Right cardiac atrium (tissue), 5 donors: Measurements from ENCODE around the gene DHH. TPM values are rescaled to one million over a fixed set of nuclear protein-coding genes. Genes with fewer than 3 reads are reported as not detected.
"Not testable (repeated sequence)": the region's sequence is repeated elsewhere in the genome, so short reads cannot be mapped to it uniquely, and the experiment has no call there.

Experiments
- ATAC-seq, 2 donors: fragments of 200-7000 bp; cut with Tn5 transposase; one replicate each; pipeline versions ENCODE4 v1.8.0 to v1.9.1; 2020; ENCODE audit warnings: moderate library complexity in 2 of 2, mild to moderate bottlenecking in 1 of 2
- DNase-seq, 3 donors: peaks; one replicate each; pipeline ENCODE4 v3.0.0-alpha.2; 2020
- H3K27ac ChIP-seq: one replicate; pipeline ENCODE4 v1.5.1; 2013; ENCODE audit warnings: mild to moderate bottlenecking, low read length, control low read depth, moderate library complexity
- H3K27me3 ChIP-seq: one replicate; pipeline ENCODE4 v1.6.1; 2013; ENCODE audit not compliant: control insufficient read depth, insufficient read depth
- H3K4me1 ChIP-seq: one replicate; pipeline ENCODE4 v1.6.1; 2013; ENCODE audit warnings: low read length; ENCODE audit not compliant: control insufficient read depth, insufficient read depth
- H3K4me3 ChIP-seq: one replicate; pipeline ENCODE4 v1.5.1; 2013; ENCODE audit warnings: low read length, control low read depth
- H3K9me3 ChIP-seq: one replicate; pipeline ENCODE4 v1.6.1; 2013; ENCODE audit warnings: low read length; ENCODE audit not compliant: control insufficient read depth
- WGBS: extraction: QIAGEN DNeasy Blood & Tissue Kit; methylation state at CpG from one replicate; pipeline ENCODE4 v1.1.7; 2013; 5-methylcytosine and 5-hydroxymethylcytosine counted together
- intact Hi-C, 4 donors: fragments of 100-400 bp; cut with DNase I; formaldehyde crosslinking; loops; one replicate each; pipeline versions ENCODE4 v1.11.0 to v1.14.0; 2022 to 2023
- polyA plus RNA-seq: library from polyadenylated mRNA; stranded (reverse); fragments of 200-250 nt; gene quantifications from one replicate; pipeline ENCODE4 v1.2.3, GENCODE V29; 2013
- total RNA-seq, 4 donors: library from RNA; stranded (reverse); fragmentation: NEBNext Ultra II Directional; extraction: Animal tissue kit (Norgen Biotek cat#: 25700); gene quantifications; one replicate each; pipeline ENCODE4 v1.2.1, GENCODE V29; 2021
- donor health status: healthy with polysubstance abuse.
- donor health status: DM: no; HTN: yes; CAD: no.
- donor health status: DM: no; HTN: no; CAD: no.
- donor health status: DM: no; HTN: yes; CAD: no; lungs with severe emphysema.
- donor health status: DM: yes; HTN: yes; CAD: no.

Gene DHH
- total and polyA plus RNA-seq, 5 donors = 0.35 to 1.7 (median 0.59) TPM

- no peak overlapping the region for H3K27ac ChIP-seq
- H3K9me3 ChIP-seq = no peaks in the 10 kb centered on the region
- peaks cover 5% of the 10 kb centered on the region for H3K4me1 ChIP-seq
- DNase-seq = no peak
- intact Hi-C loops = loop anchor here in 2 of 4 donors (10.0 kb wide), 2 partner anchors 46 to 166 kb away; partner anchors contain the start of gene LMBR1L (in 2 of the 2)
- 22% methylated on average over 21 of the region's 21 CpGs for WGBS
- ATAC-seq = no peak
- H3K27me3 ChIP-seq = no peaks in the 10 kb centered on the region
- peak overlapping the region; percentile 61 for H3K4me3 ChIP-seq
Measured at GRCh38 chr12:49068879-49069506, 25.6 kb downstream of the DHH start.

GRCh38 chr12:49066120-49066519 is 28.5 kb downstream of the DHH start:
- 53% methylated on average over 4 of the region's 4 CpGs for WGBS
- Histone ChIP-seq H3K9me3 (no peaks in the 10 kb centered on the region), H3K27ac (no peak overlapping the region), H3K4me3 (no peak overlapping the region), H3K27me3 (no peaks in the 10 kb centered on the region), H3K4me1 (peaks cover 5% of the 10 kb centered on the region)
- DNase-seq = no peak
- ATAC-seq = no peak
- intact Hi-C loops = loop anchor here in 2 of 4 donors (10.0 kb wide), 2 partner anchors 49 to 169 kb away; partner anchors contain the start of gene LMBR1L (in 2 of the 2)

GRCh38 chr12:49064767-49065152 is 29.8 kb downstream of the DHH start:
- Histone ChIP-seq H3K9me3 (no peaks in the 10 kb centered on the region), H3K4me3 (no peak overlapping the region), H3K27ac (no peak overlapping the region), H3K27me3 (no peaks in the 10 kb centered on the region), H3K4me1 (peaks cover 5% of the 10 kb centered on the region)
- intact Hi-C loops = loop anchor here in 2 of 4 donors (10.0 kb wide), 2 partner anchors 50 to 170 kb away; partner anchors contain the start of gene LMBR1L (in 2 of the 2)
- 94% methylated on average over 5 of the region's 5 CpGs for WGBS
- ATAC-seq (no peak), DNase-seq (no peak)

GRCh38 chr12:49061916-49062315 is 32.7 kb downstream of the DHH start:
- H3K4me3 ChIP-seq, H3K27me3 ChIP-seq, H3K9me3 ChIP-seq, H3K27ac ChIP-seq, ATAC-seq, H3K4me1 ChIP-seq: not testable (repeated sequence)
- peak in 1 of 3 donors; percentile 41 for DNase-seq
- WGBS = 90% methylated on average over 17 of the region's 17 CpGs
- intact Hi-C loops = loop anchor here in 2 of 4 donors (10.0 kb wide), 2 partner anchors 53 to 173 kb away; partner anchors contain the start of gene LMBR1L (in 2 of the 2)

- H3K27ac ChIP-seq = peak overlapping the region; percentile 95
- intact Hi-C loops = loop anchor here in 2 of 4 donors (10.0 kb wide), 2 partner anchors 54 to 174 kb away; partner anchors contain the start of gene LMBR1L (in 2 of the 2)
- WGBS = 6% methylated on average over 16 of the region's 16 CpGs
- DNase-seq (no peak), ATAC-seq (no peak)
- no peaks in the 10 kb centered on the region for H3K9me3 ChIP-seq
- H3K4me3 ChIP-seq = peak overlapping the region; percentile 96
- peaks cover 8% of the 10 kb centered on the region for H3K4me1 ChIP-seq
- no peaks in the 10 kb centered on the region for H3K27me3 ChIP-seq
Measured at GRCh38 chr12:49061157-49061650, 33.4 kb downstream of the DHH start.

- Histone ChIP-seq H3K9me3 (no peaks in the 10 kb centered on the region), H3K27ac (peak within 1 kb of the TSS; percentile 95), H3K27me3 (no peaks in the 10 kb centered on the region), H3K4me3 (peak within 1 kb of the TSS; percentile 96), H3K4me1 (peaks cover 10% of the 10 kb centered on the region)
- WGBS = under 1% methylated on average over 74 of the region's 74 CpGs
- intact Hi-C loops = loop anchor here in 2 of 4 donors (10.0 kb wide), 2 partner anchors 54 to 174 kb away; partner anchors contain the start of gene LMBR1L (in 2 of the 2)
- ATAC-seq = peak; percentile 85 to 86
- DNase-seq = peak; percentile 94 to 97 (median 97)
Measured at GRCh38 chr12:49060237-49061156, 34.1 kb downstream of the DHH start, which contains the start of gene KMT2D. TSS of gene KMT2D (minus strand) at chr12:49060794. CDS start at chr12:49055324, 5,470 bp downstream.

- under 1% methylated on average over 70 of the region's 70 CpGs for WGBS
- Histone ChIP-seq H3K27ac (peak overlapping the region; percentile 95), H3K4me1 (peaks cover 11% of the 10 kb centered on the region), H3K4me3 (peak overlapping the region; percentile 96), H3K27me3 (no peaks in the 10 kb centered on the region), H3K9me3 (no peaks in the 10 kb centered on the region)
- ATAC-seq = no peak
- DNase-seq = peak in 1 of 3 donors; percentile 78
- intact Hi-C loops = loop anchor here in 2 of 4 donors (10.0 kb wide), 2 partner anchors 55 to 175 kb away; partner anchors contain the start of gene LMBR1L (in 2 of the 2)
Measured at GRCh38 chr12:49059299-49060171, 35.1 kb downstream of the DHH start.

GRCh38 chr12:49059045-49059298 is 35.6 kb downstream of the DHH start:
- no peak for ATAC-seq
- Histone ChIP-seq H3K27ac (peak overlapping the region; percentile 33), H3K4me3 (peak overlapping the region; percentile 96), H3K27me3 (no peaks in the 10 kb centered on the region), H3K4me1 (peaks cover 11% of the 10 kb centered on the region), H3K9me3 (no peaks in the 10 kb centered on the region)
- intact Hi-C loops = no loop called here
- 0% methylated on average over 1 of the region's 1 CpG for WGBS
- DNase-seq = no peak

- Histone ChIP-seq H3K4me3 (peak overlapping the region; percentile 96), H3K27ac (peak overlapping the region; percentile 33), H3K9me3 (no peaks in the 10 kb centered on the region), H3K27me3 (no peaks in the 10 kb centered on the region), H3K4me1 (peaks cover 11% of the 10 kb centered on the region)
- no peak for ATAC-seq
- no peak for DNase-seq
- WGBS = 4% methylated on average over 5 of the region's 5 CpGs
- intact Hi-C loops = no loop called here
Measured at GRCh38 chr12:49058366-49059044, 36.1 kb downstream of the DHH start.

GRCh38 chr12:49057888-49058287 is 36.7 kb downstream of the DHH start:
- peak overlapping the region; percentile 5 for H3K27ac ChIP-seq
- WGBS = 5% methylated on average over 4 of the region's 4 CpGs
- DNase-seq = no peak
- no peak for ATAC-seq
- H3K27me3 ChIP-seq = no peaks in the 10 kb centered on the region
- peak overlapping the region; percentile 96 for H3K4me3 ChIP-seq
- no peaks in the 10 kb centered on the region for H3K9me3 ChIP-seq
- intact Hi-C loops = no loop called here
- H3K4me1 ChIP-seq = peaks cover 11% of the 10 kb centered on the region
